Measurements from ENCODE around the gene MLC1. TPM values are rescaled to one million over a fixed set of nuclear protein-coding genes. Genes with fewer than 3 reads are reported as not detected.
A peak's percentile ranks its signal among the peaks of the same experiment; 100 is the strongest.

MLC1 gene
- total RNA-seq, 2 donors from 2014 or later, result 0.62 to 1.3 TPM

DNA sequence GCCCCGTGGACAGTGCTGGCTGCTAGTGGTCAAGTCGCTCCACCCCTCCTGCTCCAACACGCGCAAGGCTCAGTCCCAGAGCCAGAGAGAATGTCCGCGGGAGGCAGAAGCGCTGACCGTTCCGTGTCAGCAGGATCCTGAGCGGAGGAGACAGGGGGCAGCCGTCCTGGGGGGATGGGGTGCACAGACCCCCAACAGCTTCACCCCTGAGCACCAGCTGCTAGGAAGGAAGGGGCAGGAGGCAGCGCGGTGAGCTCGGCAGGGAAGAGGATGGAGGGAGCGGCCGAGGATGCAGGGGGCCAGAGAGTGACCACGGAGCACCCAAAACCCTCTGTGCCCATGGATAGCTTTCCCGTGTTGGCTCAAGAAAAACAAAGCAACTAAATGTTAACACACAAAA, 20.8 kb downstream of the MLC1 start:
- Mint-ChIP-seq H3K4me3 (no peak overlapping the region), H3K4me1 (no peaks in the 10 kb centered on the region), H3K27me3 (peaks cover 14% of the 10 kb centered on the region), H3K36me3 (ENCODE audit: low read depth) (no peaks in the 10 kb centered on the region), H3K27ac (no peak overlapping the region)
- H3K9me3 ChIP-seq (ENCODE audit: control insufficient read depth, low read length, poor library complexity, severe bottlenecking), result no peaks in the 10 kb centered on the region
- ATAC-seq (no peak), DNase-seq (no peak)

GRCh38 chr22:50063589-50064393, 21.4 kb downstream of the MLC1 start:
- H3K4me3 Mint-ChIP-seq, result no peak overlapping the region
- H3K4me1 Mint-ChIP-seq, result no peaks in the 10 kb centered on the region
- ATAC-seq, result no peak
- H3K27ac Mint-ChIP-seq, result no peak overlapping the region
- no peak for DNase-seq
- no peaks in the 10 kb centered on the region for H3K36me3 Mint-ChIP-seq (ENCODE audit: low read depth)
- peaks cover 19% of the 10 kb centered on the region for H3K27me3 Mint-ChIP-seq
- H3K9me3 ChIP-seq (ENCODE audit: control insufficient read depth, low read length, poor library complexity, severe bottlenecking), result no peaks in the 10 kb centered on the region

- H3K4me3 Mint-ChIP-seq, result no peak overlapping the region
Measured at GRCh38 chr22:50062509-50063135, 22.6 kb downstream of the MLC1 start.

GRCh38 chr22:50061824-50062355, 23.3 kb downstream of the MLC1 start:
- Mint-ChIP-seq H3K27me3 (peaks cover 19% of the 10 kb centered on the region), H3K4me1 (peaks cover 3% of the 10 kb centered on the region), H3K27ac (no peak overlapping the region), H3K4me3 (no peak overlapping the region), H3K36me3 (ENCODE audit: low read depth) (no peaks in the 10 kb centered on the region)
- ATAC-seq (no peak), DNase-seq (no peak)
- H3K9me3 ChIP-seq (ENCODE audit: control insufficient read depth, low read length, poor library complexity, severe bottlenecking), result no peaks in the 10 kb centered on the region

More at GRCh38 chr22:50062509-50063135, 22.6 kb downstream of the MLC1 start:
- Mint-ChIP-seq H3K36me3 (ENCODE audit: low read depth) (no peaks in the 10 kb centered on the region), H3K4me1 (peaks cover 2% of the 10 kb centered on the region), H3K27me3 (peaks cover 19% of the 10 kb centered on the region), H3K27ac (no peak overlapping the region)
- no peaks in the 10 kb centered on the region for H3K9me3 ChIP-seq (ENCODE audit: control insufficient read depth, low read length, poor library complexity, severe bottlenecking)
- DNase-seq (no peak), ATAC-seq (no peak)

DNA sequence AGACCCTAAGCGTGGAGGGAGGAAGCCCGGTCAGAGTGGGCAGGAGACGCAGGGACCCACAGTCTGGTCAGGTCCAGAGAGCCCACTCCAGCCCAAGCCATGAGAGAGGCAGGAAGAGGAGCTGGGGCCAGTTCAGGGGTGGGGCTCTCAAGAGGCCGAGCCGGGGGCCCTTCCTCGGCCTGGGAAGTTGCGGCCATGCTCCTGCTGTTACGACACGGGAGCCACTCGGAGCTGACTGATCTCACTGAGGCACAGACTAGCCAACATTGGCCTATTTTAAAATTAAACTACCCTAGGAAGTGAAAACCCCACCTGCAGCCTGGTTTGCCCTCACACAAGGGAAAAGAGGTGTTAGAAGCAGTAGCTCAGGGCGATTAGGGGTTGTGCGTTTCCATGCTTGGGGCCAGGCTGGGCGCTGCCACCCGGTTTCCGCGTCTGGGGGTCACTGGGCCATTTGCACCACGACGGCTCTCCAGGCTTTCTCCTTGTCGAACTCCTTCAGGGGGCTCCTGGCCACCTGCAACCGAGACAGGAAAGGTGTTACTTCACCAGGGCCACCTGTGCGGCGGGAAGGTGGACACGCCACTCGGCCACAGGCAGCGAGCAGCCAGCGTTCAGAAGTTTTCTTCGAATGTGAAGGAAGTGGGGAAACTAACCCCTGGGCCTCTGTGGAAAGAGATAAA, 23.9 kb downstream of the MLC1 start:
- H3K9me3 ChIP-seq (ENCODE audit: control insufficient read depth, low read length, poor library complexity, severe bottlenecking), result no peaks in the 10 kb centered on the region
- Mint-ChIP-seq H3K4me3 (no peak overlapping the region), H3K27ac (no peak overlapping the region), H3K4me1 (peaks cover 3% of the 10 kb centered on the region), H3K27me3 (peaks cover 19% of the 10 kb centered on the region), H3K36me3 (ENCODE audit: low read depth) (no peaks in the 10 kb centered on the region)
- DNase-seq (no peak), ATAC-seq (no peak)

- peaks cover 21% of the 10 kb centered on the region for H3K27me3 Mint-ChIP-seq
Measured at GRCh38 chr22:50060441-50061140, 24.6 kb downstream of the MLC1 start.

DNA sequence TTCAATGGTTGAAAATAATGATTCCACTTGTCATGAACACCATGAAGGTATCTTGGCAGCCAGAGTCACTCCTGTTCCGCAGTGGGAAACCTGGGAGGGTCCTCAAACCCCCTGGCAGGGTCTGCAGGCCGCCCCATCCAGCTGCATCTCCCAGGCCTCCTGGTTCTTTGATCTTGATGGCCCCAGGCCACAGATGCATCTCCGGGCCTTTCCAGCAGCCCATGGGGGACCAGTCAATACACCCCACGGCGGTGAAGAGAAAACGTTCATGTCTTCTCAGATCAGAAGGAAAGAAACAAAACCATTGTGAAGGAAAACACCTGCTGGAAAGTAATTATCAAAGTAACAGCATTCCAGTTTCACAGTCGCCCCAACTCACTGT, 25.4 kb downstream of the MLC1 start:
- peaks cover 3% of the 10 kb centered on the region for H3K4me1 Mint-ChIP-seq

More at GRCh38 chr22:50060441-50061140, 24.6 kb downstream of the MLC1 start:
- Mint-ChIP-seq H3K4me3 (no peak overlapping the region), H3K36me3 (ENCODE audit: low read depth) (no peaks in the 10 kb centered on the region), H3K27ac (no peak overlapping the region), H3K4me1 (peaks cover 3% of the 10 kb centered on the region)
- ATAC-seq (no peak), DNase-seq (no peak)
- H3K9me3 ChIP-seq (ENCODE audit: control insufficient read depth, low read length, poor library complexity, severe bottlenecking), result no peaks in the 10 kb centered on the region

GRCh38 chr22:50058906-50059880, 26.0 kb downstream of the MLC1 start:
- DNase-seq (no peak), ATAC-seq (no peak)
- no peak overlapping the region for H3K4me3 Mint-ChIP-seq
- H3K27ac Mint-ChIP-seq, result no peak overlapping the region
- H3K9me3 ChIP-seq (ENCODE audit: control insufficient read depth, low read length, poor library complexity, severe bottlenecking), result no peaks in the 10 kb centered on the region
- peaks cover 3% of the 10 kb centered on the region for H3K4me1 Mint-ChIP-seq
- H3K27me3 Mint-ChIP-seq, result peaks cover 34% of the 10 kb centered on the region
- no peaks in the 10 kb centered on the region for H3K36me3 Mint-ChIP-seq (ENCODE audit: low read depth)

More for the DNA sequence above, 25.4 kb downstream of the MLC1 start:
- Mint-ChIP-seq H3K36me3 (ENCODE audit: low read depth) (no peaks in the 10 kb centered on the region), H3K27ac (no peak overlapping the region), H3K4me3 (no peak overlapping the region), H3K27me3 (peaks cover 28% of the 10 kb centered on the region)
- ATAC-seq (no peak), DNase-seq (no peak)
- H3K9me3 ChIP-seq (ENCODE audit: control insufficient read depth, low read length, poor library complexity, severe bottlenecking), result no peaks in the 10 kb centered on the region

- ATAC-seq, result no peak
- Mint-ChIP-seq H3K4me3 (peak within 1 kb of the TSS; percentile 41), H3K27ac (no peak within 1 kb of the TSS)
Measured at GRCh38 chr22:50058061-50058905, 26.9 kb downstream of the MLC1 start, which contains the start of gene TTLL8. TSS of gene TTLL8 (minus strand) at chr22:50058298.

DNA sequence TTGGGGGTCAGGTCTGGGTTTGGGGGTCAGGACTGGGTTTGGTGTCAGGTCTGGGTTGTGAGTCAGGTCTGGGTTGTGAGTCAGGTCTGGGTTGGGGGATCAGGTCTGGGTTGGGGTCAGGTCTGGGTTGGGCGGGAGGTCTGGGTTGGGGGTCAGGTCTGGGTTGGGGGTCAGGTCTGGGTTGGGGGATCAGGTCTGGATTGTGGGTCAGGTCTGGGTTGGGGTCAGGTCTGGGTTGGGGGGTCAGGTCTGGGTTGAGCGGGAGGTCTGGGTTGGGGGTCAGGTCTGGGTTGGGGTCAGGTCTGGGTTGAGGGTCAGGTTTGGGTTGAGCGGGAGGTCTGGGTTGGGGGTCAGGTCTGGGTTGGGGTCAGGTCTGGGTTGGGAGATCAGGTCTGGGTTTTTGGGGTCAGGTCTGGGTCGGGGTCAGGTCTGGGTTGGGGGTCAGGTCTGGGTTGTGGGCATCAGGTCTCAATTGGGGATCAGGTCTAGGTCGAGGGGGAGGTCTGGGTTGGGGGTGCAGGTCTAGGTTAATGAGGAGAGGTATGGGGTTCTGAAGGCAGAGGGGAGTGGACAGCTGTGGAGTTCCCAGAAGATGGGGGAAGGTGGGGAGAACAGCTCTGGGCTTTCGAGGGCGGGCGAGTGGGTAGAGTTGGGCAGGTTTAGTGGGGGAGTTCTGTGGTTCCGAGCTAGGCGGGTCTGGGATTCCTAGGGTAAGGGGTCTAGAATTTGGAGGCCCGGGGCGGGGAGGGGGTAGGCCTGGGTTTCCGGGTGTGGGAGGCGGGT, 27.8 kb downstream of the MLC1 start:
- H3K9me3 ChIP-seq (ENCODE audit: control insufficient read depth, low read length, poor library complexity, severe bottlenecking), result no peaks in the 10 kb centered on the region
- DNase-seq (no peak), ATAC-seq (no peak)
- H3K4me1 Mint-ChIP-seq, result peaks cover 3% of the 10 kb centered on the region
- H3K36me3 Mint-ChIP-seq (ENCODE audit: low read depth), result no peaks in the 10 kb centered on the region
- H3K27ac Mint-ChIP-seq, result no peak overlapping the region
- H3K27me3 Mint-ChIP-seq, result peaks cover 40% of the 10 kb centered on the region
- peak overlapping the region; percentile 41 for H3K4me3 Mint-ChIP-seq

More at GRCh38 chr22:50058061-50058905, 26.9 kb downstream of the MLC1 start, which contains the start of gene TTLL8:
- DNase-seq, result no peak
- no peaks in the 10 kb centered on the region for H3K36me3 Mint-ChIP-seq (ENCODE audit: low read depth)
- peaks cover 3% of the 10 kb centered on the region for H3K4me1 Mint-ChIP-seq
- H3K27me3 Mint-ChIP-seq, result peaks cover 40% of the 10 kb centered on the region
- no peaks in the 10 kb centered on the region for H3K9me3 ChIP-seq (ENCODE audit: control insufficient read depth, low read length, poor library complexity, severe bottlenecking)

Measured in T-helper 17 cell (primary cell).